Measurements from ENCODE around the gene APBA2. TPM values are rescaled to one million over a fixed set of nuclear protein-coding genes. Genes with fewer than 3 reads are reported as not detected.
"Not testable (repeated sequence)": the region's sequence is repeated elsewhere in the genome, so short reads cannot be mapped to it uniquely, and the experiment has no call there.

The APBA2 gene
- total and polyA plus RNA-seq, 4 donors, result 0.41 to 2.1 (median 1.9) TPM

DNA sequence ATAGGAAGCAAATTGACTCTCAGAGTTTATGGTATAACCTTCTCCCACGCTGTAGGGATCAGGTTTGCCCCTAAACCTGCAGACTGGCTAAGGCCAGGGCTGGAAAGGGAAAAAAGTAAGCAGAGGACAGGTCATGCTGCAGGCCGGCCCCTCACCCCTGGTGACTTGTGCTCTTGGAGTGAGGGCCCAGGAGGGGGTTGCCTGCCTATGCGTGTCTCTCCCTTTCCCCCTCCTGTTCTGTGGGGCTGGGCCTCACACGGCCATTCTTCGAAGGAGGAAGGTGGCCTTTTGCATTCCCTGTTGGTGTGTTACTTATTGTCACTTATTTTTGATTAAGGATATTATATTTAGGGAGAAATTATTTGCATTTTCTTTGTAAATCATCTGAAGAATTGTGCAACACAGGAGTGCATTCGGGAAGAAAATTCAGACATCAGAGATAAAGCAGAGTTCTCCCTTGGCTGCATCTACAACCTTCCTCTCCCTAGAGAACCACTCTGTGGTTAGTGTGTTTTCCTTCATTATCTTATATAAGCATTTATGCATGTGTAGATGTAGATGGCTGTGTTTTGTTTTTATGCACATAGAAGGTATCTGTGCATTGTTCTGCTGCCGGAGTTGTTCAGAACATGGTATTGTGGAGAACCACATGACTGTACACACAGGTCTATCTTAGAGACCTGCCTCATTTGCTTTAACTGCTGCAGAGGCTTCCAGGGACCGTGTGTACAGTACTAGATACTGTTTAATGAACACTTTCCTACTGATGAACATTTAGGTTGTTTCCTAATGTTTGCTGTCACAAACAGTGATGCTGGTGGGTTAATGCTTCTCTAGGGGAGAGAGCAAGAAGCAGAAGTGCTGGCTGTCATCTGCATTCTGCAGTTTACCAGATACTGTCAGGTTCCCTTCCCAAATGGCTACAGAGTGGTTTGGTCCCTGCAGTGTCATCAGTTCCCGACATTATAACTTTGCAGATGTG is 133.5 kb downstream of the APBA2 start:
- no peaks in the 10 kb centered on the region for H3K27me3 ChIP-seq (ENCODE audit: control insufficient read depth in 1 of 2, insufficient read depth in 2 of 2, low read length in 1 of 2)
- DNase-seq (no peak), ATAC-seq (ENCODE audit: low FRiP score) (no peak)
- no peaks in the 10 kb centered on the region for H3K4me1 ChIP-seq (ENCODE audit: control insufficient read depth in 1 of 2, insufficient read depth in 2 of 2, low read length in 2 of 2)
- intact Hi-C loops (cut with DNase I), result no loop called here
- no peak overlapping the region for H3K27ac ChIP-seq (ENCODE audit: low read depth in 1 of 2, low read length in 2 of 2)
- WGBS, 2 donors, result 58 to 71% methylated on average over 9 of the region's 9 CpGs
- H3K36me3 ChIP-seq (ENCODE audit: control insufficient read depth in 1 of 2, insufficient read depth in 2 of 2, low read length in 1 of 2), result no peaks in the 10 kb centered on the region
- H3K9me3 ChIP-seq (ENCODE audit: control insufficient read depth, low read length), result no peaks in the 10 kb centered on the region
- H3K4me3 ChIP-seq (ENCODE audit: low read length in 2 of 2), result no peak overlapping the region

DNA sequence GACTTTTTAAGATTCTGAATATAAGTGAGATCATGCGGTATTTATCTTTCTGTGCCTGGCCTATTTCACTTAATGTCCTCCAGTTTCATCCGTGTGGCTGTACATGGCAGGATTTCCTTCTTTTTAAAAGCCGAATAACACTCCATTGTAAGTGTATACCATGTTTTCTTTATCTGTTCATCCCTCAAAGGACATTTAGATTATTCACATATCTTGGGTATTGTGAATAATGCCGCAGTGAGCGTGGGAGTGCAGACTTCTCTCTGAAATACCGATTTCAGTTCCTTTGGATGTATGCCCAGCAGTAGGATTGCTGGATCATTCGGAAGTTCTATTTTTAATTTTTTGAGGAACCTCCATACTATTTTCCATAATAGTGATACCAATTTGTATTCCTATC is 136.1 kb downstream of the APBA2 start:
- Histone ChIP-seq H3K27ac (ENCODE audit: low read depth in 1 of 2, low read length in 2 of 2) (no peak overlapping the region), H3K36me3 (ENCODE audit: control insufficient read depth in 1 of 2, insufficient read depth in 2 of 2, low read length in 1 of 2) (no peaks in the 10 kb centered on the region), H3K9me3 (ENCODE audit: control insufficient read depth, low read length) (no peaks in the 10 kb centered on the region), H3K27me3 (ENCODE audit: control insufficient read depth in 1 of 2, insufficient read depth in 2 of 2, low read length in 1 of 2) (no peaks in the 10 kb centered on the region), H3K4me3 (ENCODE audit: low read length in 2 of 2) (no peak overlapping the region), H3K4me1 (ENCODE audit: control insufficient read depth in 1 of 2, insufficient read depth in 2 of 2, low read length in 2 of 2) (no peaks in the 10 kb centered on the region)
- intact Hi-C loops (cut with DNase I), result loop anchor here in 1 of 2 donors (10.0 kb wide), 1 partner anchor 63 kb away; no protein-coding TSS in a partner anchor
- DNase-seq, result no peak
- ATAC-seq (ENCODE audit: low FRiP score), result no peak
- 53 to 56% methylated on average over 7 of the region's 7 CpGs for WGBS, 2 donors

DNA sequence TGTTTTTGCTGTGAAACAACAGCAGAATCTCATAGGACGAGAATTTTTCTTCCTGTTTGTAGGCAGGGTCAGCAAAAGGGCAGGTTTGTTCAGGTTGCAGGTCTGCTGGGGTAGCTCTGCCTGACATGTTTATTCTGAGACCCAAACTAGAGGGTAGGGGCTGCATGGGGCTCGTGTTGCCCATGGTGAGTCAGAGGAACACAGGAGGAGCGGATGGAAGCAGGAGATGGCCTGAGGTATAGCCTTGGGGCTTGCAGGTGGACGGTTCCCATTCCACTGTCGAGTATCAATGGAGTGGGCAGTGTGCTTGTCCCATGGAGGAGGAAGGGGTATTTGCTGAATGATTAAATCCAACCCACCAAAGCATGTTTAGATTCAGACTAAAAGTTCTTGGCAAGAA is 138.9 kb downstream of the APBA2 start:
- intact Hi-C loops (cut with DNase I), result loop anchor here in 1 of 2 donors (10.0 kb wide), 1 partner anchor 60 kb away; no protein-coding TSS in a partner anchor
- H3K4me3 ChIP-seq (ENCODE audit: low read length in 2 of 2), result no peak overlapping the region
- WGBS, 2 donors, result 65 to 71% methylated on average over 5 of the region's 5 CpGs
- H3K27ac ChIP-seq (ENCODE audit: low read depth in 1 of 2, low read length in 2 of 2), result no peak overlapping the region
- no peaks in the 10 kb centered on the region for H3K27me3 ChIP-seq (ENCODE audit: control insufficient read depth in 1 of 2, insufficient read depth in 2 of 2, low read length in 1 of 2)
- no peaks in the 10 kb centered on the region for H3K9me3 ChIP-seq (ENCODE audit: control insufficient read depth, low read length)
- DNase-seq, result no peak
- no peaks in the 10 kb centered on the region for H3K36me3 ChIP-seq (ENCODE audit: control insufficient read depth in 1 of 2, insufficient read depth in 2 of 2, low read length in 1 of 2)
- H3K4me1 ChIP-seq (ENCODE audit: control insufficient read depth in 1 of 2, insufficient read depth in 2 of 2, low read length in 2 of 2), result no peaks in the 10 kb centered on the region
- no peak for ATAC-seq (ENCODE audit: low FRiP score)

DNA sequence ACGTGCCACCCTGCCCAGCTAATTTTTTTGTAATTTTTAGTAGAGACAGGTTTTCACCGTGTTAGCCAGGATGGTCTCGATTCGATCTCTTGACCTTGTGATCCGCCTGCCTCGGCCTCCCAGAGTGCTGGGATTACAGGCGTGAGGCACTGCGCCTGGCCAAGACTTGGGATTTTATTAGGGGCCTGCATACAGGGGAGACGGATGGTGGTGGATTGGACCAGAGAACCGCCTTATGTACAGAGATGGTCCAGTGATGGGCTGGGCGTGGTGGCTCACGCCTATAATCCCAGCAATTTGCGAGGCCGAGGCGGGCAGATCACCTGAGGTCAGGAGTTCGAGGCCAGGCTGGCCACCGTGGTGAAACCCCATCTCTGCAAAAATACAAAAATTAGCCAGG is 139.6 kb downstream of the APBA2 start:
- not testable (repeated sequence) for DNase-seq; ATAC-seq (ENCODE audit: low FRiP score)
- intact Hi-C loops (cut with DNase I), result loop anchor here in 1 of 2 donors (10.0 kb wide), 1 partner anchor 59 kb away; no protein-coding TSS in a partner anchor

DNA sequence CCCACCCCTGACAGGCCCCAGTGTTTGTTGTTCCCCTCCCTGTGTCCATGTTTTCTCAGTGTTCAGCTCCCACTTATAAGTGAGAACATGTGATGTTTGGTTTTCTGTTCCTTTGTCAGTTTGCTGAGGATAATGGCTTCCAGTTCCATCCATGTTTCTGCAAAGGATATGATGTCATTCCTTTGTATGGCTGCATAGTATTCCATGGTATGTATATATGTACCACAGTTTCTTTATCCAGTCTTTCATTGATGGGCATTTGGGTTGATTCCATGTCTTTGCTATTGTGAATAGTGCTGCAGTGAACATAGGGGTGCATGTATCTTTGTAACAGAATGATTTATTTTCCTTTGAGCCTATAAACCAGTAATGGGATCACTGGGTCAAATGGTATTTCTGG is 142.4 kb downstream of the APBA2 start:
- not testable (repeated sequence) for ATAC-seq (ENCODE audit: low FRiP score); H3K36me3 ChIP-seq (ENCODE audit: control insufficient read depth in 1 of 2, insufficient read depth in 2 of 2, low read length in 1 of 2); H3K9me3 ChIP-seq (ENCODE audit: control insufficient read depth, low read length); DNase-seq; H3K4me3 ChIP-seq (ENCODE audit: low read length in 2 of 2); H3K27me3 ChIP-seq (ENCODE audit: control insufficient read depth in 1 of 2, insufficient read depth in 2 of 2, low read length in 1 of 2); H3K27ac ChIP-seq (ENCODE audit: low read depth in 1 of 2, low read length in 2 of 2); H3K4me1 ChIP-seq (ENCODE audit: control insufficient read depth in 1 of 2, insufficient read depth in 2 of 2, low read length in 2 of 2)
- intact Hi-C loops (cut with DNase I), result loop anchor here in 1 of 2 donors (10.0 kb wide), 1 partner anchor 57 kb away; no protein-coding TSS in a partner anchor

More for the DNA sequence above, 139.6 kb downstream of the APBA2 start:
- not testable (repeated sequence) for H3K27me3 ChIP-seq (ENCODE audit: control insufficient read depth in 1 of 2, insufficient read depth in 2 of 2, low read length in 1 of 2); H3K27ac ChIP-seq (ENCODE audit: low read depth in 1 of 2, low read length in 2 of 2); H3K9me3 ChIP-seq (ENCODE audit: control insufficient read depth, low read length); H3K36me3 ChIP-seq (ENCODE audit: control insufficient read depth in 1 of 2, insufficient read depth in 2 of 2, low read length in 1 of 2); H3K4me3 ChIP-seq (ENCODE audit: low read length in 2 of 2); H3K4me1 ChIP-seq (ENCODE audit: control insufficient read depth in 1 of 2, insufficient read depth in 2 of 2, low read length in 2 of 2)
- WGBS, 2 donors, result 95 to 97% methylated on average over 17 of the region's 17 CpGs

- H3K36me3 ChIP-seq (ENCODE audit: control insufficient read depth in 1 of 2, insufficient read depth in 2 of 2, low read length in 1 of 2), result no peaks in the 10 kb centered on the region
- peaks cover 1% of the 10 kb centered on the region for H3K9me3 ChIP-seq (ENCODE audit: control insufficient read depth, low read length)
- WGBS, 2 donors, result 93 to 95% methylated on average over 17 of the region's 17 CpGs
- H3K27me3 ChIP-seq (ENCODE audit: control insufficient read depth in 1 of 2, insufficient read depth in 2 of 2, low read length in 1 of 2), result no peaks in the 10 kb centered on the region
- DNase-seq, result no peak
- no peaks in the 10 kb centered on the region for H3K4me1 ChIP-seq (ENCODE audit: control insufficient read depth in 1 of 2, insufficient read depth in 2 of 2, low read length in 2 of 2)
- H3K27ac ChIP-seq (ENCODE audit: low read depth in 1 of 2, low read length in 2 of 2), result no peak overlapping the region
- intact Hi-C loops (cut with DNase I), result loop anchor here in 1 of 2 donors (10.0 kb wide), 1 partner anchor 55 kb away; no protein-coding TSS in a partner anchor
- ATAC-seq (ENCODE audit: low FRiP score), result no peak
- no peak overlapping the region for H3K4me3 ChIP-seq (ENCODE audit: low read length in 2 of 2)
Observed at GRCh38 chr15:29029651-29030195, 143.9 kb downstream of the APBA2 start.

GRCh38 chr15:29031502-29032228 is 145.9 kb downstream of the APBA2 start:
- Histone ChIP-seq H3K36me3 (ENCODE audit: control insufficient read depth in 1 of 2, insufficient read depth in 2 of 2, low read length in 1 of 2) (no peaks in the 10 kb centered on the region), H3K27me3 (ENCODE audit: control insufficient read depth in 1 of 2, insufficient read depth in 2 of 2, low read length in 1 of 2) (no peaks in the 10 kb centered on the region), H3K4me1 (ENCODE audit: control insufficient read depth in 1 of 2, insufficient read depth in 2 of 2, low read length in 2 of 2) (no peaks in the 10 kb centered on the region), H3K9me3 (ENCODE audit: control insufficient read depth, low read length) (peaks cover 1% of the 10 kb centered on the region), H3K27ac (ENCODE audit: low read depth in 1 of 2, low read length in 2 of 2) (no peak overlapping the region), H3K4me3 (ENCODE audit: low read length in 2 of 2) (no peak overlapping the region)
- ATAC-seq (ENCODE audit: low FRiP score) (no peak), DNase-seq (no peak)
- intact Hi-C loops (cut with DNase I), result no loop called here
- WGBS, 2 donors, result 94 to 96% methylated on average over 3 of the region's 3 CpGs

- no peak for ATAC-seq (ENCODE audit: low FRiP score)
- 53 to 61% methylated on average over 4 of the region's 4 CpGs for WGBS, 2 donors
- Histone ChIP-seq H3K9me3 (ENCODE audit: control insufficient read depth, low read length) (peaks cover 1% of the 10 kb centered on the region), H3K4me3 (ENCODE audit: low read length in 2 of 2) (no peak overlapping the region), H3K27me3 (ENCODE audit: control insufficient read depth in 1 of 2, insufficient read depth in 2 of 2, low read length in 1 of 2) (no peaks in the 10 kb centered on the region), H3K36me3 (ENCODE audit: control insufficient read depth in 1 of 2, insufficient read depth in 2 of 2, low read length in 1 of 2) (no peaks in the 10 kb centered on the region), H3K4me1 (ENCODE audit: control insufficient read depth in 1 of 2, insufficient read depth in 2 of 2, low read length in 2 of 2) (no peaks in the 10 kb centered on the region), H3K27ac (ENCODE audit: low read depth in 1 of 2, low read length in 2 of 2) (no peak overlapping the region)
- intact Hi-C loops (cut with DNase I), result no loop called here
- no peak for DNase-seq
Observed at GRCh38 chr15:29032229-29032625, 146.5 kb downstream of the APBA2 start.
